Gastrocnemius medialis (tissue), 4 donors: ENCODE data around the gene PAPPA.

Experiments
- CTCF ChIP-seq, 5 experiments: fragments of 450-650 bp in 3 of 5; fragments of 200-600 bp in 2 of 5; sonication (generic) in 2 of 5; IDR thresholded peaks in 4 of 5; conservative IDR thresholded peaks in 1 of 5; 1 replicate in 4 of 5; 2 replicates in 1 of 5; pipeline ENCODE4 v1.5.1; 2016 to 2019; ENCODE audit warnings: antibody characterized with exemption in 5 of 5, mild to moderate bottlenecking in 3 of 5, moderate library complexity in 3 of 5
- POLR2A ChIP-seq, 2 donors: fragments of 450-650 bp; IDR thresholded peaks; one replicate each; pipeline ENCODE4 v1.6.1; 2017; ENCODE audit warnings: antibody characterized with exemption in 2 of 2, mild to moderate bottlenecking in 2 of 2, moderate library complexity in 2 of 2

- TF ChIP-seq CTCF (IDR thresholded peaks at IDR 0.05 in 4 of 5, conservative IDR thresholded peaks at IDR 0.05 in 1 of 5) (no peak), POLR2A (IDR thresholded peaks at IDR 0.05) (no peak)
Measured at GRCh38 chr9:116178481-116179211, 25.1 kb downstream of the PAPPA start.
